ENCODE data around the gene ASB15. TPM values are rescaled to one million over a fixed set of nuclear protein-coding genes. Genes with fewer than 3 reads are reported as not detected.

Gene ASB15
- total and polyA plus RNA-seq, 2 donors (not counting 3 experiments of a cell fraction or from before 2014, with no cell fraction given): not detected

- Histone ChIP-seq H3K4me1 (ENCODE audit: control insufficient read depth, extremely low read depth, insufficient read depth, low read length) (no peaks in the 10 kb centered on the region), H3K27ac (ENCODE audit: insufficient read depth, low read depth, low read length) (no peak overlapping the region), H3K79me2 (ENCODE audit: control insufficient read depth, insufficient read depth, low read length) (no peaks in the 10 kb centered on the region), H3K36me3 (ENCODE audit: control insufficient read depth in 2 of 2, extremely low read depth in 1 of 2, insufficient read depth in 2 of 2, low read length in 2 of 2) (no peaks in the 10 kb centered on the region), H3K4me2 (ENCODE audit: insufficient read depth, low read length) (no peak overlapping the region), H4K20me1 (replicated peaks; ENCODE audit: control insufficient read depth, extremely low read depth, insufficient read depth, low read length) (no peaks in the 10 kb centered on the region), H2AFZ (ENCODE audit: low read depth, low read length) (no peak overlapping the region), H3K4me3 (replicated peaks in 1 of 3; ENCODE audit: insufficient read depth in 1 of 3, low read depth in 1 of 3, low read length in 3 of 3) (no peak overlapping the region), H3K9me1 (replicated peaks; ENCODE audit: control insufficient read depth, extremely low read depth, insufficient read depth, low read length) (no peaks in the 10 kb centered on the region), H3K27me3 (ENCODE audit: control insufficient read depth in 2 of 2, insufficient read depth in 2 of 2, low read length in 2 of 2) (no peaks in the 10 kb centered on the region), H3K9ac (replicated peaks; ENCODE audit: extremely low read depth, insufficient read depth, low read length) (no peak overlapping the region), H3K9me3 (replicated peaks; ENCODE audit: control insufficient read depth, insufficient read depth, low read length) (no peaks in the 10 kb centered on the region)
- ChIA-PET POLR2A (no interaction called here), CTCF (no interaction called here)
- DNase-seq (ENCODE audit: low read depth, low spot score) (no peak), FAIRE-seq (no peak)
- intact Hi-C loops (cut with micrococcal nuclease): no loop called here
- no peak for TF ChIP-seq JUN (IDR thresholded peaks at IDR 0.05; ENCODE audit: borderline replicate concordance, insufficient read depth, insufficient read length, low read depth)
- TF ChIP-seq MAX (IDR thresholded peaks at IDR 0.05; ENCODE audit: insufficient read depth, insufficient read length): no peak
- TF ChIP-seq EZH2 (IDR thresholded peaks at IDR 0.05; ENCODE audit: borderline replicate concordance, low read depth, low read length, severe bottlenecking): no peak
- TF ChIP-seq POLR2A (IDR thresholded peaks at IDR 0.05; ENCODE audit: low read depth, low read length): no peak
- TF ChIP-seq MYC (IDR thresholded peaks at IDR 0.05; ENCODE audit: low read depth, low read length): no peak
- no peak for TF ChIP-seq FOS (IDR thresholded peaks at IDR 0.05; ENCODE audit: borderline replicate concordance, insufficient read depth, low read length)
- no peak for TF ChIP-seq POLR2AphosphoS5 (IDR thresholded peaks at IDR 0.05; ENCODE audit: insufficient read depth, low read depth, low read length)
- TF ChIP-seq, protein P1, sequence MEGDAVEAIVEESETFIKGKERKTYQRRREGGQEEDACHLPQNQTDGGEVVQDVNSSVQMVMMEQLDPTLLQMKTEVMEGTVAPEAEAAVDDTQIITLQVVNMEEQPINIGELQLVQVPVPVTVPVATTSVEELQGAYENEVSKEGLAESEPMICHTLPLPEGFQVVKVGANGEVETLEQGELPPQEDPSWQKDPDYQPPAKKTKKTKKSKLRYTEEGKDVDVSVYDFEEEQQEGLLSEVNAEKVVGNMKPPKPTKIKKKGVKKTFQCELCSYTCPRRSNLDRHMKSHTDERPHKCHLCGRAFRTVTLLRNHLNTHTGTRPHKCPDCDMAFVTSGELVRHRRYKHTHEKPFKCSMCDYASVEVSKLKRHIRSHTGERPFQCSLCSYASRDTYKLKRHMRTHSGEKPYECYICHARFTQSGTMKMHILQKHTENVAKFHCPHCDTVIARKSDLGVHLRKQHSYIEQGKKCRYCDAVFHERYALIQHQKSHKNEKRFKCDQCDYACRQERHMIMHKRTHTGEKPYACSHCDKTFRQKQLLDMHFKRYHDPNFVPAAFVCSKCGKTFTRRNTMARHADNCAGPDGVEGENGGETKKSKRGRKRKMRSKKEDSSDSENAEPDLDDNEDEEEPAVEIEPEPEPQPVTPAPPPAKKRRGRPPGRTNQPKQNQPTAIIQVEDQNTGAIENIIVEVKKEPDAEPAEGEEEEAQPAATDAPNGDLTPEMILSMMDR (IDR thresholded peaks at IDR 0.05; ENCODE audit: extremely low read depth in 1 of 2, insufficient read depth in 1 of 2, low read depth in 1 of 2, low read length in 2 of 2): no peak
- no peak for TF ChIP-seq GATA2 (IDR thresholded peaks at IDR 0.05; ENCODE audit: insufficient read depth, insufficient read length, low read depth, low read length)
- dilution Hi-C loops (cut with MboI; ENCODE audit: extremely low pct_ligation_motif_present, low sequenced_read_pairs): no loop called here
- BruUV-seq (replicated peaks): no TSS peak
These were observed 5.9 kb downstream of the ASB15 start for GRCh38 chr7:123607423-123607975.

All from endothelial cell of umbilical vein (primary cell).